GM21390 (cell line): ENCODE measurements around the gene MAP2K1.
"Not testable (repeated sequence)": the region's sequence is repeated elsewhere in the genome, so short reads cannot be mapped to it uniquely, and the experiment has no call there.

Source experiments
- ATAC-seq: cut with Tn5 transposase; IDR thresholded peaks from one replicate; pipeline ENCODE4 v1.9.1; 2021; ENCODE audit not compliant: unreplicated experiment

MAP2K1 gene

GRCh38 chr15:66386204-66387123 lies at the start of gene MAP2K1:
Gene MAP2K1, plus strand, starts transcription at chr15:66386912. Its CDS starts 436 bp downstream, at chr15:66387348.
- peak; percentile 72 for ATAC-seq

- not testable (repeated sequence) for ATAC-seq
These were observed 38.2 kb upstream of the MAP2K1 start for GRCh38 chr15:66348530-66348929.

GRCh38 chr15:66356077-66356358 lies 30.7 kb upstream of the MAP2K1 start:
- no peak for ATAC-seq

- peak; percentile 84 for ATAC-seq
These were observed 30.1 kb upstream of the MAP2K1 start, which contains the start of gene TIPIN for GRCh38 chr15:66356359-66357236. Gene TIPIN, minus strand, starts transcription at chr15:66356685. Its CDS starts 3,738 bp downstream, at chr15:66352947.

- ATAC-seq, result no peak
These were observed 27.0 kb upstream of the MAP2K1 start for GRCh38 chr15:66359740-66360139.

GRCh38 chr15:66361745-66362460 lies 24.8 kb upstream of the MAP2K1 start:
- ATAC-seq, result not testable (repeated sequence)

- ATAC-seq, result no peak
These were observed 23.9 kb upstream of the MAP2K1 start for GRCh38 chr15:66362776-66363175.

GRCh38 chr15:66364944-66365528 lies 21.7 kb upstream of the MAP2K1 start:
- ATAC-seq, result no peak

GRCh38 chr15:66369773-66370651 lies 16.7 kb upstream of the MAP2K1 start:
- no peak for ATAC-seq

GRCh38 chr15:66374179-66374578 lies 12.5 kb upstream of the MAP2K1 start:
- ATAC-seq, result no peak

GRCh38 chr15:66378814-66379430 lies 7.8 kb upstream of the MAP2K1 start:
- ATAC-seq, result no peak

- not testable (repeated sequence) for ATAC-seq
These were observed 5.3 kb upstream of the MAP2K1 start for GRCh38 chr15:66381376-66381775.

GRCh38 chr15:66387163-66388042 lies 691 bp downstream of the MAP2K1 start:
- ATAC-seq, result peak; percentile 13

- ATAC-seq, result no peak
These were observed 1.3 kb downstream of the MAP2K1 start for GRCh38 chr15:66388043-66388363.

GRCh38 chr15:66388576-66388975 lies 1.9 kb downstream of the MAP2K1 start:
- no peak for ATAC-seq

GRCh38 chr15:66389098-66389858 lies 2.6 kb downstream of the MAP2K1 start:
- no peak for ATAC-seq

- no peak for ATAC-seq
These were observed 3.2 kb downstream of the MAP2K1 start for GRCh38 chr15:66389859-66390381.

GRCh38 chr15:66390678-66391077 lies 4.0 kb downstream of the MAP2K1 start:
- ATAC-seq, result no peak
